Measurements from ENCODE around the gene ATP2B3.

Gene ATP2B3

DNA sequence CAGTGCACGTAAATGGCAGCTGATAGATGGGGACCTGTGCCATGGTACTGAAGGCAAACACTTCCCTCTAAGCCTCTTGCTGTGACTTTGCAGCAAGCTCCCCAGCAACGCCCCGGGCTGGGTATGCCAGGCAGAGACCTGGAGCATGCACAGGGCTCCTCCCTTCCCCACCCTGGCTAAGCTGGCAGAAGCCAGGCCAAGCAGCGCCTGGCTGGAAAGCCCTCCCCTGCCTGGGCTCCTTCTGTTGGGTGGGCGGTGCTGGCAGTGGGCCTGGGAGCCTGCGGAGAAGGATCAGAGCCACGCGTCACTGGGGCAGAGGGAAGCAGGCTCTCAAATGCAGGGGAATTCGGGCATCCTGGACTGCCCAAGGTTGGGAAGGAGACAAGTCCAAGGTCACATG lies 3.6 kb downstream of the ATP2B3 start:
- Histone ChIP-seq H3K27ac (ENCODE audit: low read depth, low read length, severe bottlenecking) (no peak overlapping the region), H3K36me3 (ENCODE audit: control insufficient read depth, insufficient read depth, low read length) (no peaks in the 10 kb centered on the region), H3K9me3 (ENCODE audit: control insufficient read depth, low read length) (no peaks in the 10 kb centered on the region), H3K4me3 (ENCODE audit: extremely low read depth, insufficient read depth, low read length, poor library complexity, severe bottlenecking) (no peak overlapping the region), H3K4me1 (ENCODE audit: control insufficient read depth, insufficient read depth, low read length, poor library complexity, severe bottlenecking) (no peaks in the 10 kb centered on the region)
- WGBS, 2 experiments (ENCODE audit: insufficient coverage in 2 of 2) = 68 to 74% methylated on average over 2 to 5 of the region's 9 CpGs

DNA sequence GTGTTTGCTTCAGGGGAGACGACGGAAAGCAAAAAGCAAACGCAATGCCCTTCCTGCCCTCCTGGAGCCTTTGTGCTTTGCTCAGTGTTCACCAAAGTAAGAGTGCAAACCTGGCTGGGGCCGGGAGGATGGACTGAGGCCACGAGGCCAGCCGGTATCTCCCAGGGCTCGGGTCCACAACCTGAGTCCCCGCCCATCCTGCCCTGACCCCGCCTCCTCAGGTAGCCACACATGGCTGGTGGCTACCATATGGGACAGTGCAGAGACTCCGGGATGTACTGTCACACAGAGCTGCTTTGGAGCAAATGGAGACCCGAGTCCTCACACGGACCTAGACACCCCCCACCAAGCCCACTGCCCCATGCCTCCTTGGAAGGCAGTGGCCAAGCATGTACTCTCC lies 4.8 kb downstream of the ATP2B3 start:
- Histone ChIP-seq H3K9me3 (ENCODE audit: control insufficient read depth, low read length) (no peaks in the 10 kb centered on the region), H3K36me3 (ENCODE audit: control insufficient read depth, insufficient read depth, low read length) (no peaks in the 10 kb centered on the region), H3K4me1 (ENCODE audit: control insufficient read depth, insufficient read depth, low read length, poor library complexity, severe bottlenecking) (no peaks in the 10 kb centered on the region), H3K4me3 (ENCODE audit: extremely low read depth, insufficient read depth, low read length, poor library complexity, severe bottlenecking) (no peak overlapping the region), H3K27ac (ENCODE audit: low read depth, low read length, severe bottlenecking) (no peak overlapping the region)
- WGBS, 2 experiments (ENCODE audit: insufficient coverage in 2 of 2) = 70 to 83% methylated on average over 2 to 8 of the region's 12 CpGs

DNA sequence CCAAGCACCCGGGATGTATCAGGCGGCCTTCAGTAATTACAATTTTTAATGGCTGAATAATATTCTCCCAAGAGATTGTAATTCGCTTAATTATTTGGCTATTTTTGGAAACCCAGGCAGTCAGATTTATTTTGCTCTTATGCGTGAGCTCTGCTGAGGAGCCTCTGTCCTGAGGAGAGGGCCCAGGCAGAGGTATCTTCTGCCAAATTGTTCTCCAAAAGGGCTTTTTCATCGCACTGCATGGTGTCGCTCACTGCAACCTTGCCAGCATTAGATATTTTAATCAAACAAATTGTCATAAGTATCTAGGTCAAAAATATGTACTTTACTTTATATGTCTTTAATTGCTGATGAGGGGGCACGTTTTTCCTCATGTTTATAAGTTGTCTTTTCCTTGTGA lies 5.8 kb downstream of the ATP2B3 start:
- Histone ChIP-seq H3K27ac (ENCODE audit: low read depth, low read length, severe bottlenecking) (no peak overlapping the region), H3K4me3 (ENCODE audit: extremely low read depth, insufficient read depth, low read length, poor library complexity, severe bottlenecking) (no peak overlapping the region), H3K36me3 (ENCODE audit: control insufficient read depth, insufficient read depth, low read length) (no peaks in the 10 kb centered on the region), H3K4me1 (ENCODE audit: control insufficient read depth, insufficient read depth, low read length, poor library complexity, severe bottlenecking) (no peaks in the 10 kb centered on the region), H3K9me3 (ENCODE audit: control insufficient read depth, low read length) (no peaks in the 10 kb centered on the region)
- 94 to 100% methylated on average over 1 to 2 of the region's 7 CpGs for WGBS, 2 experiments (ENCODE audit: insufficient coverage in 2 of 2)

DNA sequence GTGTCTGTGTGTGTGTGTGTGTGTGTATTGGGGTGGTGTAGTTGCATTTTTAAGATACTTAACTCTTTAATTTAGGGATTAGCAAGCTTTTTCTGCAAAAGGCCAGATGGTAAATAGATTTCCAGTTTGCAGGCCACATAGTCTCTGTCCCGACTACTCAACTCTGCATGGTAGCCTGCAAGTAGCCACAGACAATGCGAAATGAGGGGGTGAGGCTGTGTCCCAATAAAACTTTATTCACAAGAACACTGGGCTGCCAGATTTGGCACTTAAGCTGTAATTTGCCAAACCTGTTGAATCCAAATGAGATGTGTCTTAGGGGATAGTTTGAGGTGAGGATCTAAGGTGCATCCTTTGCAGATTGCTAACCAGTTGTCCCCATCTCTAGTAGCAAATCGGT lies 6.8 kb downstream of the ATP2B3 start:
- no peaks in the 10 kb centered on the region for H3K4me1 ChIP-seq (ENCODE audit: control insufficient read depth, insufficient read depth, low read length, poor library complexity, severe bottlenecking)
- no peaks in the 10 kb centered on the region for H3K9me3 ChIP-seq (ENCODE audit: control insufficient read depth, low read length)
- H3K4me3 ChIP-seq (ENCODE audit: extremely low read depth, insufficient read depth, low read length, poor library complexity, severe bottlenecking) = no peak overlapping the region
- H3K36me3 ChIP-seq (ENCODE audit: control insufficient read depth, insufficient read depth, low read length) = no peaks in the 10 kb centered on the region
- WGBS, 2 experiments (ENCODE audit: insufficient coverage in 2 of 2) = 100% methylated on average over 1 to 2 of the region's 3 CpGs
- H3K27ac ChIP-seq (ENCODE audit: low read depth, low read length, severe bottlenecking) = no peak overlapping the region

DNA sequence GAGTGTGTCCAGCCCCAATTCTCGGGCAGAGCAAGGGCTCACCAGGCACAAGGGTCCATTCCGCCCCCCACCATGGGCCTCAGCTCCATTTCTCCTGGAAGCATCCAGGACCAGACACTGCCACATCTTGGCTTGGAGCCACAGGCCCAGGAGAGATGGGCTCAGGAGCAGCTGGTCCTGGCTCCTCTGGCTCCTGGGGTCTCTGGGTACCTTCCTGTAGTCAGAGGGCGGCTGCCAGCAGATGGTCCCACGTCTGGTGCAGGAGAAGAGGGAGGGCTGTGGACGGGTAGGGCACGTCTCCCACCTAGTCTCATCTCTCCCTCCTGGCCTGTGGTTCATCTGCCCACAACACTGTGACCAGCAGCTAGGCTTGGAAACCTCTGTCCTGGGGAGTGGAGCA lies 8.0 kb downstream of the ATP2B3 start:
- Histone ChIP-seq H3K27ac (ENCODE audit: low read depth, low read length, severe bottlenecking) (no peak overlapping the region), H3K4me1 (ENCODE audit: control insufficient read depth, insufficient read depth, low read length, poor library complexity, severe bottlenecking) (no peaks in the 10 kb centered on the region), H3K4me3 (ENCODE audit: extremely low read depth, insufficient read depth, low read length, poor library complexity, severe bottlenecking) (no peak overlapping the region), H3K9me3 (ENCODE audit: control insufficient read depth, low read length) (no peaks in the 10 kb centered on the region), H3K36me3 (ENCODE audit: control insufficient read depth, insufficient read depth, low read length) (no peaks in the 10 kb centered on the region)
- WGBS, 2 experiments (ENCODE audit: insufficient coverage in 2 of 2) = 86% methylated on average over 3 of the region's 6 CpGs; no CpG with 5 or more reads in 1 of the 2 experiments

DNA sequence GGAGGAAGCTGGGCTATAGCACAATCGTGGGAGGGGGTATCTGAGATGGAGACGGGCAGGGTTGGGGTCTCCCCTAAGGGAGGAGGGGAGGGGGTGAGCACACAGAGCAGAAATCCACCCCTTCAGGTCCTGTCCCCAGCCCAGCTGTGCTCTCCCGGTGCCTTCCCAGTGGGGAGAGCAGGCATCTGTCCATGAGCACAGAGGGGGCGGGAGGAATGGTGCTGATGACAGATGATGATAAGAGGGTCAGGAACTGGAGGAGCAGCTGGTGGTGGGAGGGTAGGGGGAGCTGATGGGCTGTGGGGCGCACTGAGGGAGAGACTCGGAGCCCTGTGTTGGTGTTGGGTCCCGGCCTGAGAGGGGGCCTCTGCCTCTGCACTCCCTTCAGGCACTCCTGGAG lies 8.6 kb downstream of the ATP2B3 start:
- H3K9me3 ChIP-seq (ENCODE audit: control insufficient read depth, low read length) = no peaks in the 10 kb centered on the region
- WGBS, 2 experiments (ENCODE audit: insufficient coverage in 2 of 2) = 91 to 100% methylated on average over 1 to 6 of the region's 7 CpGs
- no peak overlapping the region for H3K4me3 ChIP-seq (ENCODE audit: extremely low read depth, insufficient read depth, low read length, poor library complexity, severe bottlenecking)
- H3K27ac ChIP-seq (ENCODE audit: low read depth, low read length, severe bottlenecking) = no peak overlapping the region
- no peaks in the 10 kb centered on the region for H3K36me3 ChIP-seq (ENCODE audit: control insufficient read depth, insufficient read depth, low read length)
- H3K4me1 ChIP-seq (ENCODE audit: control insufficient read depth, insufficient read depth, low read length, poor library complexity, severe bottlenecking) = no peaks in the 10 kb centered on the region

DNA sequence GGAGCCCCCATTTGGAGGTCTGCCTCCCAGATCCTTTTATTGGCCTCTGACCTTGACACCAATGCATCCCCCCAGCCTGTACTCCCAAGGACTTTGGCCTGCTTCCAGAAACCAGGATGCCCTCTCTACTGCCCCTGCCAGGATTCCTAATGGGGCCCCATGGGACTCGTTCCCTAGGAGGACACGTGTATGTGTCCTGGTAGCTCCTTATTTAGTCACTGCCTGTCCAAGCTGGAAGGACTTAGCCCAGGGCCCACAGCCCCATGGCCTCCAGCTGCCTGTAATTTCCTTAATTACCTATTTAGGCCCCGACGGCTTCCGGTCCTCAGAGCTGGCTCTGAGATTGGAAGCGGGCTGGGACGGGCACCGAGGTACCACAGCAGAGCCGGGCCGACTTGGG lies 9.4 kb downstream of the ATP2B3 start:
- Histone ChIP-seq H3K27ac (ENCODE audit: low read depth, low read length, severe bottlenecking) (no peak overlapping the region), H3K9me3 (ENCODE audit: control insufficient read depth, low read length) (no peaks in the 10 kb centered on the region), H3K36me3 (ENCODE audit: control insufficient read depth, insufficient read depth, low read length) (no peaks in the 10 kb centered on the region), H3K4me1 (ENCODE audit: control insufficient read depth, insufficient read depth, low read length, poor library complexity, severe bottlenecking) (no peaks in the 10 kb centered on the region), H3K4me3 (ENCODE audit: extremely low read depth, insufficient read depth, low read length, poor library complexity, severe bottlenecking) (no peak overlapping the region)
- WGBS, 2 experiments (ENCODE audit: insufficient coverage in 2 of 2) = 86 to 95% methylated on average over 3 to 9 of the region's 10 CpGs

DNA sequence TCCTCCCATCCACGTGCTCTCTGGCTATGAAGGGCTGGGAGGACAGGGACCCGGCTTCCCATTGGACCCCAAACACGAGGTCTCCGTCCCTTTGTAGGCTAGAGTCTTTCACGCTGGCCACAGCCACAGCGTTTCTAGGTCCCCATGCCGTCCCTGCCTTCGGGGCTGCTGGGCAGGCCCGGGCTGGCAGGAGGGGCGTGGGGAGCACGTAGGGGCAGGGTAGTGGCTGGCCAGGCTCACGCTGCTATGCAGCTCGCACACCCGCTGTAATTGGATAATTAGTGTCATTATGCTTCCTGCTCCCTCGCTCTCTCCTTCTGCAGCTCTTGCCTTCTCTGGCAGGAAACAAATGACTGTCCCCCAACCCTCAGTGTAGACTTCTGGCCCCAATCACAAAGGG lies 9.8 kb downstream of the ATP2B3 start:
- Histone ChIP-seq H3K36me3 (ENCODE audit: control insufficient read depth, insufficient read depth, low read length) (no peaks in the 10 kb centered on the region), H3K27ac (ENCODE audit: low read depth, low read length, severe bottlenecking) (no peak overlapping the region), H3K4me3 (ENCODE audit: extremely low read depth, insufficient read depth, low read length, poor library complexity, severe bottlenecking) (no peak overlapping the region), H3K4me1 (ENCODE audit: control insufficient read depth, insufficient read depth, low read length, poor library complexity, severe bottlenecking) (no peaks in the 10 kb centered on the region), H3K9me3 (ENCODE audit: control insufficient read depth, low read length) (no peaks in the 10 kb centered on the region)
- 100% methylated on average over 1 of the region's 15 CpGs; no CpG with 5 or more reads in 1 of the 2 experiments for WGBS, 2 experiments (ENCODE audit: insufficient coverage in 2 of 2)

DNA sequence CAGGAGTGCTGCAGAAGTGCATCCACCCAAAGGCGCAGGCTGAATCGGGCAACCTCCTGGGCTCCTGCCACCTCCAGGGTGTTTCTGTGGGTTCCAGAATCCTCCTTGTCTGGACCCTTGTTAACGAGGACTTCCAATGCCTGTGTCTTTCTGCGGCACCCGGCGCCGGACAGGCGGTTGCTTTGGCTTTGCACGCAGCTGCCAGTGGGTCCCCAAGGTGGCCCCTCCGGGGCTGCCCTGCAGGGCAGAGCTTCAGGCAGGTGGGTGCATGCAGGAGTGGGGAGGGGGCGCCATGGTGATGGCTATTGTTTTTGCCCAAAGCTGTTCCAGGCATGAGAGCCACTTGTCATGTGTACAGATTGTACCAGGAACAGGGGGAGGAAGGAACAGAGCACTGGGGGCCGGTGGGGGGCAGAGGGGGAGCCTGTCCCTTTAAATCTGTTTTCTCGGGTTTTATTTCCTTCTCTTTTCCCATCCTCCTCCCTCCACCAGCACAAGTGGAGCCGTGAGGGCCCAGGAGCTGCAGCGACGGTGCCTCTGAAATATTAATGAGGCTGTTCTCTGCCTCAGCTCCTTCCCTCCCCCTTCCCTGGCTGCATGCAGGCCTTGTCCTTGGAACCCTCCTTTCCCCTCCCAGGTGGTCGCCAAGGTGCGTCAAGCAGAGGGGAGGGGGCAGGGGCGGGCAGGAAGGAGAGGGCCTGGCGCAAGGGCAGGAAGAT lies 13.1 kb downstream of the ATP2B3 start:
- no peak overlapping the region for H3K27ac ChIP-seq (ENCODE audit: low read depth, low read length, severe bottlenecking)
- no peaks in the 10 kb centered on the region for H3K4me1 ChIP-seq (ENCODE audit: control insufficient read depth, insufficient read depth, low read length, poor library complexity, severe bottlenecking)
- H3K4me3 ChIP-seq (ENCODE audit: extremely low read depth, insufficient read depth, low read length, poor library complexity, severe bottlenecking) = no peak overlapping the region
- H3K36me3 ChIP-seq (ENCODE audit: control insufficient read depth, insufficient read depth, low read length) = no peaks in the 10 kb centered on the region
- 91 to 94% methylated on average over 9 of the region's 20 CpGs for WGBS, 2 experiments (ENCODE audit: insufficient coverage in 2 of 2)
- no peaks in the 10 kb centered on the region for H3K9me3 ChIP-seq (ENCODE audit: control insufficient read depth, low read length)

DNA sequence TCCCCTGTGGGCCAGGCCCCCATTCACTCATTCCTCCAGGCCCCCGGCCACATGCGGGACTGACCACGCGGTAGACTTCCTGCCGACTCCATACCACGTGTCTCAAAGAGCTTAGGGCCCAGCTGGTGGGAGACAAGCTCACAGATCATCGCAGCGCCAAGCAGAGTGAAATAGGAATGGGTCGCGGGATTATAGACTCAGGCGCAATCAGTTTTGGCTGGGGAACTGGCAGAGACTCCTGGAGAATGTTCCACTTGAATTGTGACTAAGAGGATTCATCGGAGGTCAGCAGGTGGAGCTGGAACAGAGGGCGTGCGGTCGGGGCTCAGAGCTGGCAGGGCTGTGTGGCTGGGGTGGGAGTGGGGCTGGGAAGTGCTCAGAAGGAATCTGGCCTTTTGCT lies 15.6 kb downstream of the ATP2B3 start:
- 83 to 96% methylated on average over 4 to 9 of the region's 15 CpGs for WGBS, 2 experiments (ENCODE audit: insufficient coverage in 2 of 2)
- no peak overlapping the region for H3K27ac ChIP-seq (ENCODE audit: low read depth, low read length, severe bottlenecking)

DNA sequence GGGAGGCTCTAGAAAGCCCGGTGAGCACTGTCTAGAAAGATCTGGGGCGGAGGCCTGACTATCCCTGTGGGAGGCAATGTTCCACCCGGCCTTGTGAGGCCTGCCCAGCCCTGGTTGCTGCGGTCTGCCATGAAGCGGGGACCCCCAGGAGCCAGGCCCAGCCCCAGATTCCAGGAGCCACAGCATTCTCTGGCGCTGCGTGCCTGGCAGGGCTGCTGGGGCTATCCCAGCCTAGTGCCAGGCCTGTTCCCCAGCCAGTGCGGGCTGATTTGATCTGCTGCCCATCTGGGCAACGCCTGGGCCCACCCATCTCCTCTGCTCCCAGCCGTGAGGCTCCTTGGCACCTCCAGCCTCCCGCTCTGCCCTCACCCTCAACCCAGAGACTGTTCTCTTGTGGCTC lies 19.6 kb downstream of the ATP2B3 start:
- Histone ChIP-seq H3K36me3 (ENCODE audit: control insufficient read depth, insufficient read depth, low read length) (no peaks in the 10 kb centered on the region), H3K4me1 (ENCODE audit: control insufficient read depth, insufficient read depth, low read length, poor library complexity, severe bottlenecking) (no peaks in the 10 kb centered on the region), H3K9me3 (ENCODE audit: control insufficient read depth, low read length) (no peaks in the 10 kb centered on the region), H3K27ac (ENCODE audit: low read depth, low read length, severe bottlenecking) (no peak overlapping the region), H3K4me3 (ENCODE audit: extremely low read depth, insufficient read depth, low read length, poor library complexity, severe bottlenecking) (no peak overlapping the region)
- 95 to 97% methylated on average over 6 to 7 of the region's 11 CpGs for WGBS, 2 experiments (ENCODE audit: insufficient coverage in 2 of 2)

More for the DNA sequence above, 15.6 kb downstream of the ATP2B3 start:
- Histone ChIP-seq H3K4me3 (ENCODE audit: extremely low read depth, insufficient read depth, low read length, poor library complexity, severe bottlenecking) (no peak overlapping the region), H3K9me3 (ENCODE audit: control insufficient read depth, low read length) (no peaks in the 10 kb centered on the region), H3K4me1 (ENCODE audit: control insufficient read depth, insufficient read depth, low read length, poor library complexity, severe bottlenecking) (no peaks in the 10 kb centered on the region), H3K36me3 (ENCODE audit: control insufficient read depth, insufficient read depth, low read length) (no peaks in the 10 kb centered on the region)
